GM12878 (cell line): ENCODE results near the gene DUOXA1. TPM values are rescaled to one million over a fixed set of nuclear protein-coding genes. Genes with fewer than 3 reads are reported as not detected.

Source experiments
- ASH2L ChIP-seq: fragments of 300-600, 200-600 bp; sonication (generic); IDR thresholded peaks from 2 replicates; pipeline ENCODE4 v1.6.1; 2017; ENCODE audit warnings: low read depth, mild to moderate bottlenecking, borderline replicate concordance
- CBFB ChIP-seq: IDR thresholded peaks from 2 replicates; pipeline ENCODE4 v1.6.1; 2016; ENCODE audit warnings: antibody characterized with exemption, low read depth
- CHD1 ChIP-seq: IDR thresholded peaks from 2 replicates; pipeline ENCODE4 v1.6.1; 2012; ENCODE audit warnings: low read depth, low read length, improper control_type of control experiment
- FOXK2 ChIP-seq: fragments of 450-650 bp; IDR thresholded peaks from 2 replicates; pipeline ENCODE4 v1.6.1; 2017; ENCODE audit warnings: mild to moderate bottlenecking, moderate library complexity
- JUNB ChIP-seq: IDR thresholded peaks from 2 replicates; pipeline ENCODE4 v1.6.1; 2016; ENCODE audit warnings: antibody characterized with exemption, mild to moderate bottlenecking
- KDM1A ChIP-seq: fragments of 200-600 bp; sonication (generic); IDR thresholded peaks from 2 replicates; pipeline ENCODE4 v1.6.1; 2016; ENCODE audit warnings: borderline replicate concordance
- MTA3 ChIP-seq: IDR thresholded peaks from 2 replicates; pipeline ENCODE4 v1.6.1; 2012; ENCODE audit warnings: low read length, inconsistent platforms, borderline replicate concordance
- NFYB ChIP-seq: IDR thresholded peaks from 2 replicates; pipeline ENCODE4 v1.6.1; 2011; ENCODE audit warnings: low read depth, mild to moderate bottlenecking, low read length, improper control_type of control experiment, moderate library complexity; ENCODE audit not compliant: insufficient read depth
- NKRF ChIP-seq: fragments of 450-650 bp; conservative IDR thresholded peaks from 2 replicates; pipeline ENCODE4 v1.6.1; 2017; ENCODE audit warnings: mild to moderate bottlenecking, moderate library complexity
- RBBP5 ChIP-seq: fragments of 200-600 bp; sonication (generic); conservative IDR thresholded peaks from 2 replicates; pipeline ENCODE4 v1.6.1; 2016
- SIX5 ChIP-seq: IDR thresholded peaks from 2 replicates; pipeline ENCODE4 v1.6.1; 2011; ENCODE audit warnings: mild to moderate bottlenecking, low read depth, low read length, moderate library complexity; ENCODE audit not compliant: severe bottlenecking
- SP1 ChIP-seq: IDR thresholded peaks from one replicate; pipeline ENCODE4 v1.6.1; 2011; ENCODE audit warnings: low read depth, low read length
- SPI1 ChIP-seq: IDR thresholded peaks from 2 replicates; pipeline ENCODE4 v1.6.1; 2011; ENCODE audit warnings: low read depth, mild to moderate bottlenecking, low read length, moderate library complexity, borderline replicate concordance; ENCODE audit not compliant: insufficient read depth
- STAT1 ChIP-seq: fragments of 450-650 bp; conservative IDR thresholded peaks from 2 replicates; pipeline ENCODE4 v1.6.1; 2014; ENCODE audit warnings: antibody characterized with exemption, mild to moderate bottlenecking
- TAF1 ChIP-seq: IDR thresholded peaks from 2 replicates; pipeline ENCODE4 v1.6.1; 2011; ENCODE audit warnings: mild to moderate bottlenecking, low read depth, low read length, borderline replicate concordance
- TBL1XR1 ChIP-seq: IDR thresholded peaks from 2 replicates; pipeline ENCODE4 v1.6.1; 2012; ENCODE audit warnings: low read depth, low read length, improper control_type of control experiment
- TCF12 ChIP-seq: IDR thresholded peaks from 2 replicates; pipeline ENCODE4 v1.6.1; 2011; ENCODE audit warnings: low read depth, mild to moderate bottlenecking, low read length
- YY1 ChIP-seq: IDR thresholded peaks from 2 replicates; pipeline ENCODE4 v1.6.1; 2011; ENCODE audit warnings: low read depth, mild to moderate bottlenecking, low read length
- ZNF207 ChIP-seq: fragments of 450-650 bp; IDR thresholded peaks from 2 replicates; pipeline ENCODE4 v1.6.1; 2014; ENCODE audit warnings: antibody characterized with exemption, mild to moderate bottlenecking, borderline replicate concordance
- ZNF217 ChIP-seq: fragments of 450-650 bp; IDR thresholded peaks from 2 replicates; pipeline ENCODE4 v1.6.1; 2017; ENCODE audit warnings: antibody characterized with exemption, mild to moderate bottlenecking
- ZSCAN29 ChIP-seq: fragments of 450-650 bp; IDR thresholded peaks from 2 replicates; pipeline ENCODE4 v1.6.1; 2017; ENCODE audit warnings: mild to moderate bottlenecking, moderate library complexity
- polyA plus RNA-seq, 11 experiments: library from polyadenylated mRNA; depleted of rRNA in 4 of 11; unstranded in 6 of 11; stranded (reverse) in 5 of 11; fragments of >200 nt; fragmentation: Nextera tagmentation in 4 of 11; fragmentation: Illumina TruSeq in 1 of 11; extraction: Ambion mirVana in 4 of 11; extraction: Trizol in 1 of 11; gene quantifications; 1 replicate in 1 of 11; 2 replicates in 10 of 11; pipeline versions ENCODE4 v1.2.1 to v1.2.3, GENCODE V29; 2011 to 2016; ENCODE audit warnings: inconsistent platforms in 2 of 11, missing spikeins in 2 of 11, low read depth in 1 of 11
- total RNA-seq, 4 experiments: library from RNA; depleted of rRNA in 3 of 4; stranded (reverse); fragments of >200 nt in 3 of 4; fragmentation: Illumina TruSeq in 1 of 4; extraction: Trizol in 1 of 4; gene quantifications; 2 replicates each; pipeline versions ENCODE4 v1.2.1 to v1.2.3, GENCODE V29; 2013 to 2021
- TF ChIP-seq, protein P1 (sequence below): IDR thresholded peaks from 2 replicates; pipeline ENCODE4 v1.6.1; 2011; ENCODE audit warnings: low read depth, mild to moderate bottlenecking, low read length, moderate library complexity, borderline replicate concordance; ENCODE audit errors: extremely low read depth
- TF ChIP-seq, protein P2 (sequence below): fragments of 450-650 bp; formaldehyde crosslinking; IDR thresholded peaks from 2 replicates; pipeline ENCODE4 v1.5.0; 2022; ENCODE audit warnings: mild to moderate bottlenecking, missing genetic modification characterization
- TF ChIP-seq, protein P3 (sequence below): IDR thresholded peaks from 2 replicates; pipeline ENCODE4 v1.6.1; 2012; ENCODE audit warnings: low read depth, low read length, improper control_type of control experiment
- TF ChIP-seq, protein P4 (sequence below): IDR thresholded peaks from 2 replicates; pipeline ENCODE4 v1.6.1; 2011; ENCODE audit warnings: mild to moderate bottlenecking, low read depth, low read length, moderate library complexity; ENCODE audit not compliant: insufficient replicate concordance

DUOXA1 gene
- total and polyA plus RNA-seq, 10 of the 15 experiments (the other 5 are each of a cell fraction or from before 2014, with no cell fraction given), result 0.08 TPM; not detected in 9

DNA sequence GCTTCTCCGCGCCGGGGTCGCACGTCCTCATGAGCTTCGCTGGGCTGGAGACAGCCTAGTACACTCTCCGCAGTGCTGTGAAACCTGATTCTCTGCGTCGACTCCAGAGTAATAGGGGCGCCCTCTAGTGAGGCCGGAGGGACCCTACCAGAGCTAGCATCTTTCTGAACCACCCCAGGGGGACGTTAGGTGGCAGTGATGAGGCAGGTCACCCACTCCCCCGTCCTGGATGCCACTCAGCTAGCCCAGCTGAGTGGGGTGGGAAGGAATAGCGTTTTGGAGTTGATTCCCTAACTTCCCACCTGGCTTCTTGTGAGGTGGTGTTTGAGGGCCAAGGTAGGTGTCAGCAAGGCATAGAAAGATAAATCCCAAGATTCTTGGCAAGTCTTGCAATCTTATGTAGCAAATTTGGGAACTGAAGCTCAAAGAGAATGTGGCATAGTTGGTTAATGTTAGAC is 11.5 kb downstream of the DUOXA1 start (continued):
- TF ChIP-seq, protein P1, sequence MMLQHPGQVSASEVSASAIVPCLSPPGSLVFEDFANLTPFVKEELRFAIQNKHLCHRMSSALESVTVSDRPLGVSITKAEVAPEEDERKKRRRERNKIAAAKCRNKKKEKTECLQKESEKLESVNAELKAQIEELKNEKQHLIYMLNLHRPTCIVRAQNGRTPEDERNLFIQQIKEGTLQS, result no peak
- TF ChIP-seq SP1 (peak; percentile 16), NKRF (no peak), JUNB (no peak), CHD1 (no peak), YY1 (peak; percentile 75), ZNF217 (no peak), ZSCAN29 (no peak), SPI1 (no peak), STAT1 (no peak), NFYB (no peak), ZNF207 (no peak), KDM1A (no peak), ASH2L (no peak), SIX5 (no peak), TBL1XR1 (no peak), RBBP5 (no peak), MTA3 (no peak), CBFB (no peak), TAF1 (no peak), FOXK2 (no peak), TCF12 (no peak)
- TF ChIP-seq, protein P2, sequence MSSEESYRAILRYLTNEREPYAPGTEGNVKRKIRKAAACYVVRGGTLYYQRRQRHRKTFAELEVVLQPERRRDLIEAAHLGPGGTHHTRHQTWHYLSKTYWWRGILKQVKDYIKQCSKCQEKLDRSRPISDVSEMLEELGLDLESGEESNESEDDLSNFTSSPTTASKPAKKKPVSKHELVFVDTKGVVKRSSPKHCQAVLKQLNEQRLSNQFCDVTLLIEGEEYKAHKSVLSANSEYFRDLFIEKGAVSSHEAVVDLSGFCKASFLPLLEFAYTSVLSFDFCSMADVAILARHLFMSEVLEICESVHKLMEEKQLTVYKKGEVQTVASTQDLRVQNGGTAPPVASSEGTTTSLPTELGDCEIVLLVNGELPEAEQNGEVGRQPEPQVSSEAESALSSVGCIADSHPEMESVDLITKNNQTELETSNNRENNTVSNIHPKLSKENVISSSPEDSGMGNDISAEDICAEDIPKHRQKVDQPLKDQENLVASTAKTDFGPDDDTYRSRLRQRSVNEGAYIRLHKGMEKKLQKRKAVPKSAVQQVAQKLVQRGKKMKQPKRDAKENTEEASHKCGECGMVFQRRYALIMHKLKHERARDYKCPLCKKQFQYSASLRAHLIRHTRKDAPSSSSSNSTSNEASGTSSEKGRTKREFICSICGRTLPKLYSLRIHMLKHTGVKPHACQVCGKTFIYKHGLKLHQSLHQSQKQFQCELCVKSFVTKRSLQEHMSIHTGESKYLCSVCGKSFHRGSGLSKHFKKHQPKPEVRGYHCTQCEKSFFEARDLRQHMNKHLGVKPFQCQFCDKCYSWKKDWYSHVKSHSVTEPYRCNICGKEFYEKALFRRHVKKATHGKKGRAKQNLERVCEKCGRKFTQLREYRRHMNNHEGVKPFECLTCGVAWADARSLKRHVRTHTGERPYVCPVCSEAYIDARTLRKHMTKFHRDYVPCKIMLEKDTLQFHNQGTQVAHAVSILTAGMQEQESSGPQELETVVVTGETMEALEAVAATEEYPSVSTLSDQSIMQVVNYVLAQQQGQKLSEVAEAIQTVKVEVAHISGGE (CRISPR knock-in tag), result no peak
- TF ChIP-seq, protein P3, sequence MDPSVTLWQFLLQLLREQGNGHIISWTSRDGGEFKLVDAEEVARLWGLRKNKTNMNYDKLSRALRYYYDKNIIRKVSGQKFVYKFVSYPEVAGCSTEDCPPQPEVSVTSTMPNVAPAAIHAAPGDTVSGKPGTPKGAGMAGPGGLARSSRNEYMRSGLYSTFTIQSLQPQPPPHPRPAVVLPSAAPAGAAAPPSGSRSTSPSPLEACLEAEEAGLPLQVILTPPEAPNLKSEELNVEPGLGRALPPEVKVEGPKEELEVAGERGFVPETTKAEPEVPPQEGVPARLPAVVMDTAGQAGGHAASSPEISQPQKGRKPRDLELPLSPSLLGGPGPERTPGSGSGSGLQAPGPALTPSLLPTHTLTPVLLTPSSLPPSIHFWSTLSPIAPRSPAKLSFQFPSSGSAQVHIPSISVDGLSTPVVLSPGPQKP, result no peak
- TF ChIP-seq, protein P4, sequence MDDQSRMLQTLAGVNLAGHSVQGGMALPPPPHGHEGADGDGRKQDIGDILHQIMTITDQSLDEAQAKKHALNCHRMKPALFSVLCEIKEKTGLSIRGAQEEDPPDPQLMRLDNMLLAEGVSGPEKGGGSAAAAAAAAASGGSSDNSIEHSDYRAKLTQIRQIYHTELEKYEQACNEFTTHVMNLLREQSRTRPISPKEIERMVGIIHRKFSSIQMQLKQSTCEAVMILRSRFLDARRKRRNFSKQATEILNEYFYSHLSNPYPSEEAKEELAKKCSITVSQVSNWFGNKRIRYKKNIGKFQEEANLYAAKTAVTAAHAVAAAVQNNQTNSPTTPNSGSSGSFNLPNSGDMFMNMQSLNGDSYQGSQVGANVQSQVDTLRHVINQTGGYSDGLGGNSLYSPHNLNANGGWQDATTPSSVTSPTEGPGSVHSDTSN, result peak; percentile 50
